H1 (cell line): ENCODE measurements around the gene ARID1B. TPM values are rescaled to one million over a fixed set of nuclear protein-coding genes. Genes with fewer than 3 reads are reported as not detected.

Experiments
- CTCF ChIA-PET: fragments of 300-600 bp; sonication (Branson Sonifier 250); formaldehyde crosslinking; loops from one replicate; lab custom pipeline; 2021; ENCODE audit not compliant: partially characterized antibody; lab: Charles Lee
- POLR2A ChIA-PET: fragments of 300-600 bp; sonication (Branson Sonifier 250); formaldehyde crosslinking; loops from one replicate; lab custom pipeline; 2021; ENCODE audit warnings: inconsistent platforms; ENCODE audit not compliant: partially characterized antibody; lab: Charles Lee
- DNase-seq, 2 experiments: peaks; one replicate each; pipeline versions ENCODE4 v3.0.0 to v3.0.0-alpha.2; 2010 to 2022; ENCODE audit warnings: low spot score in 2 of 2, low read depth in 1 of 2, mixed read lengths in 1 of 2
- FAIRE-seq: peaks from 2 replicates; lab custom pipeline; 2011; peaks lifted over from hg19 to GRCh38; lab: Jason Lieb, UNC
- H2AFZ ChIP-seq: 2 replicates; pipeline ENCODE4 v1.8.1; 2012; ENCODE audit warnings: low read length, inconsistent platforms
- H2AK5ac ChIP-seq: 2 replicates; pipeline ENCODE4 v1.6.1; 2013; ENCODE audit warnings: low read depth, low read length
- H2BK120ac ChIP-seq: replicated peaks from 2 replicates; pipeline ENCODE3; 2013; ENCODE audit warnings: low read depth, low read length, inconsistent platforms
- H2BK12ac ChIP-seq: 2 replicates; pipeline ENCODE4 v1.6.1; 2013; ENCODE audit warnings: low read depth, low read length
- H2BK15ac ChIP-seq: 2 replicates; pipeline ENCODE4 v1.6.1; 2013; ENCODE audit warnings: low read length
- H2BK20ac ChIP-seq: 2 replicates; pipeline ENCODE4 v1.6.1; 2013; ENCODE audit warnings: low read length
- H2BK5ac ChIP-seq: 2 replicates; pipeline ENCODE4 v1.6.1; 2013; ENCODE audit warnings: low read depth, low read length
- H3K14ac ChIP-seq: 2 replicates; pipeline ENCODE4 v1.6.1; 2013; ENCODE audit warnings: inconsistent platforms; ENCODE audit not compliant: insufficient read length
- H3K18ac ChIP-seq: 2 replicates; pipeline ENCODE4 v1.6.1; 2013; ENCODE audit warnings: low read length; ENCODE audit errors: extremely low read depth
- H3K23ac ChIP-seq: 2 replicates; pipeline ENCODE4 v1.6.1; 2013; ENCODE audit warnings: inconsistent platforms; ENCODE audit not compliant: insufficient read length
- H3K23me2 ChIP-seq: 2 replicates; pipeline ENCODE4 v1.6.1; 2013; ENCODE audit warnings: low read depth, low read length
- H3K27ac ChIP-seq: 2 replicates; pipeline ENCODE4 v1.6.1; 2011; ENCODE audit warnings: low read depth, low read length, inconsistent platforms
- H3K27me3 ChIP-seq, 4 experiments: replicated peaks in 1 of 4; 1 replicate in 1 of 4; 2 replicates in 3 of 4; pipeline versions ENCODE4 v1.6.1 to v1.8.1; 2011 to 2013; ENCODE audit warnings: low read length in 3 of 4, mild to moderate bottlenecking in 3 of 4, inconsistent platforms in 2 of 4, mixed read lengths in 2 of 4, moderate library complexity in 1 of 4; ENCODE audit not compliant: control insufficient read depth in 3 of 4, insufficient read depth in 3 of 4; ENCODE audit errors: extremely low read depth in 1 of 4
- H3K36me3 ChIP-seq, 4 experiments: 2 replicates each; pipeline versions ENCODE4 v1.6.1 to v1.8.1; 2011 to 2013; ENCODE audit warnings: mild to moderate bottlenecking in 4 of 4, low read length in 3 of 4, moderate library complexity in 2 of 4, control low read depth in 1 of 4, inconsistent platforms in 1 of 4; ENCODE audit not compliant: insufficient read depth in 4 of 4, control insufficient read depth in 2 of 4
- H3K4ac ChIP-seq: replicated peaks from 2 replicates; pipeline ENCODE3; 2013; ENCODE audit warnings: low read length, low read depth, mixed read lengths, inconsistent platforms; ENCODE audit not compliant: insufficient read length
- H3K4me1 ChIP-seq, 4 experiments: replicated peaks in 1 of 4; 1 replicate in 1 of 4; 2 replicates in 3 of 4; pipeline versions ENCODE4 v1.6.1 to v1.8.1; 2011 to 2013; ENCODE audit warnings: low read length in 3 of 4, inconsistent platforms in 2 of 4, mixed read lengths in 1 of 4; ENCODE audit not compliant: insufficient read depth in 4 of 4, control insufficient read depth in 3 of 4
- H3K4me2 ChIP-seq, 2 experiments: 2 replicates each; pipeline versions ENCODE4 v1.6.1 to v1.8.1; 2011 to 2013; ENCODE audit warnings: low read depth in 2 of 2, low read length in 2 of 2, control low read depth in 1 of 2, inconsistent platforms in 1 of 2, mild to moderate bottlenecking in 1 of 2; ENCODE audit not compliant: insufficient read depth in 1 of 2
- H3K4me3 ChIP-seq, 4 experiments: fragments of 200-600, 300-600 bp in 1 of 4; sonication (generic), shearing (Covaris generic), sonication (Bioruptor Twin) in 1 of 4; 2 replicates each; pipeline versions ENCODE4 v1.5.1 to v1.8.1; 2011 to 2016; ENCODE audit warnings: low read length in 4 of 4, low read depth in 3 of 4, control low read depth in 2 of 4, inconsistent platforms in 2 of 4, mild to moderate bottlenecking in 2 of 4, mixed read lengths in 1 of 4, moderate library complexity in 1 of 4; ENCODE audit not compliant: insufficient read depth in 2 of 4; ENCODE audit errors: extremely low read depth in 1 of 4
- H3K56ac ChIP-seq: replicated peaks from 2 replicates; pipeline ENCODE3; 2013; ENCODE audit warnings: low read depth, mild to moderate bottlenecking, mixed read lengths, low read length, inconsistent platforms; ENCODE audit not compliant: insufficient read length
- H3K79me1 ChIP-seq: 2 replicates; pipeline ENCODE4 v1.6.1; 2013; ENCODE audit warnings: low read depth, low read length, control low read depth
- H3K79me2 ChIP-seq, 2 experiments: 2 replicates each; pipeline versions ENCODE4 v1.6.1 to v1.8.1; 2012 to 2013; ENCODE audit warnings: low read length in 2 of 2, mild to moderate bottlenecking in 2 of 2, inconsistent platforms in 1 of 2; ENCODE audit not compliant: insufficient read depth in 2 of 2, control insufficient read depth in 1 of 2
- H3K9ac ChIP-seq, 4 experiments: replicated peaks in 1 of 4; 1 replicate in 1 of 4; 2 replicates in 3 of 4; pipeline versions ENCODE4 v1.6.1 to v1.8.1; 2011 to 2013; ENCODE audit warnings: low read depth in 3 of 4, low read length in 3 of 4, control low read depth in 2 of 4, mild to moderate bottlenecking in 2 of 4, moderate library complexity in 2 of 4, inconsistent platforms in 1 of 4; ENCODE audit errors: extremely low read depth in 1 of 4
- H3K9me3 ChIP-seq, 2 experiments: 2 replicates each; pipeline versions ENCODE4 v1.6.1 to v1.8.1; 2012 to 2013; ENCODE audit warnings: mild to moderate bottlenecking in 2 of 2, moderate library complexity in 2 of 2, control low read depth in 1 of 2, inconsistent platforms in 1 of 2, low read depth in 1 of 2, low read length in 1 of 2, mixed read lengths in 1 of 2; ENCODE audit not compliant: insufficient read depth in 2 of 2
- H4K20me1 ChIP-seq, 2 experiments: replicated peaks in 1 of 2; 2 replicates each; pipeline versions ENCODE3 to v1.8.1; 2011 to 2013; ENCODE audit warnings: inconsistent platforms in 2 of 2, low read length in 2 of 2, mild to moderate bottlenecking in 1 of 2; ENCODE audit not compliant: insufficient read depth in 2 of 2, control insufficient read depth in 1 of 2
- H4K5ac ChIP-seq: 2 replicates; pipeline ENCODE4 v1.6.1; 2013; ENCODE audit warnings: low read length, low read depth, mixed read lengths, inconsistent platforms; ENCODE audit not compliant: insufficient read length
- H4K8ac ChIP-seq: 2 replicates; pipeline ENCODE4 v1.8.0; 2013; ENCODE audit warnings: mild to moderate bottlenecking, moderate library complexity, low read length, inconsistent platforms; ENCODE audit not compliant: insufficient read depth; ENCODE audit errors: extremely low read depth
- H4K91ac ChIP-seq: replicated peaks from 2 replicates; pipeline ENCODE3; 2013; ENCODE audit warnings: low read length, mixed read lengths, inconsistent platforms; ENCODE audit not compliant: insufficient read length
- TCF12 ChIP-seq: IDR thresholded peaks from 2 replicates; pipeline ENCODE4 v1.6.1; 2011; ENCODE audit warnings: low read depth, mild to moderate bottlenecking, low read length
- YY1 ChIP-seq: IDR thresholded peaks from 2 replicates; pipeline ENCODE4 v1.6.1; 2011; ENCODE audit warnings: low read depth, mild to moderate bottlenecking, low read length
- WGBS, 2 experiments: shearing (Covaris generic) in 1 of 2; methylation state at CpG; one replicate each; pipeline versions ENCODE4 v1.1.6 to v1.1.7; 2013 to 2015; ENCODE audit warnings: low lambda C conversion rate in 2 of 2, mixed read lengths in 2 of 2, inconsistent platforms in 1 of 2, low coverage in 1 of 2, missing lambda C conversion rate in 1 of 2; ENCODE audit not compliant: insufficient replicate concordance in 2 of 2, insufficient coverage in 1 of 2, insufficient read length in 1 of 2; ENCODE audit errors: extremely low coverage in 1 of 2, missing lambda C conversion rate in 1 of 2; 5-methylcytosine and 5-hydroxymethylcytosine counted together
- polyA plus RNA-seq, 7 experiments: library from polyadenylated mRNA; depleted of rRNA in 3 of 7; stranded (reverse) in 5 of 7; unstranded in 2 of 7; fragments of >200 nt in 5 of 7; fragments of 200-250 nt in 2 of 7; gene quantifications; 1 replicate in 5 of 7; 2 replicates in 1 of 7; 4 replicates in 1 of 7; pipeline versions ENCODE4 v1.2.1 to v1.2.3, GENCODE V29; 2011 to 2013; ENCODE audit warnings: missing spikeins in 2 of 7, mixed read lengths in 2 of 7
- total RNA-seq: library from RNA; stranded (reverse); fragmentation: NEBNext Ultra II Directional; extraction: Animal tissue kit (Norgen Biotek cat#: 25700); gene quantifications from 2 replicates; pipeline ENCODE4 v1.2.1, GENCODE V29; 2021

Gene ARID1B
- total and polyA plus RNA-seq, 2 of the 8 experiments (the other 6 are each of a cell fraction or from before 2014, with no cell fraction given) = 24.3 to 70.3 TPM

DNA sequence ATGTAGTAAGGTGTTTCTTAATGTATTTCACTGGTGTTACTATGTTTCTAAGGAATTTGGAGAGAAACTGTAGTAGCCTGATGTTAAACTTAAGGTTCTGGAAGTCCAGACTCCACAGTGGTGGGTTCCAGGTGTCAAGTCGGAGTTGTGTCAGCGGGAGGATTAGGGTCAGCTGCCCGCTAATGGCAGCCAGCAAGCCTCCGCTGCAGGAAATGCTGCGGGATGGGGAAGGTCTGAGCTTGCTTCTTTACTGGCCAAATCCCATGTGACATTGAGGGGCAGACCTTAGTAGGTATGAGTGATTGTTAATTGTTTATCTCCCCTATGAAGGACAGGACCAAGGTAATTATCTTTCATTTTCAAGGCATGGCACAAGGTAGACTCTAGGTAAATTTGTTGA is 3.7 kb upstream of the ARID1B start:
- Histone ChIP-seq H3K56ac (no peak overlapping the region), H3K9ac (no peak overlapping the region), H2AK5ac (no peak overlapping the region), H2BK120ac (no peak overlapping the region), H3K27me3 (no peaks in the 10 kb centered on the region; a peak in 1 of 7 replicates), H2BK5ac (no peak overlapping the region), H3K79me1 (no peaks in the 10 kb centered on the region), H3K4me1 (peaks cover 0 to 16% (median 8%) of the 10 kb centered on the region in 4 experiments; a peak in 5 of 7 replicates), H3K36me3 (no peaks in the 10 kb centered on the region), H3K9me3 (no peaks in the 10 kb centered on the region), H4K20me1 (no peaks in the 10 kb centered on the region), H2BK12ac (no peak overlapping the region; the same call in 1 of the 2 replicates), H3K27ac (no peak overlapping the region), H4K8ac (no peak overlapping the region), H3K4me2 (peak overlapping the region in 1 of 2 experiments; percentile 50; a peak in 2 of 4 replicates), H3K4me3 (no peak overlapping the region; a peak in 1 of 8 replicates), H4K91ac (no peak overlapping the region), H3K79me2 (peaks cover 0 to 14% of the 10 kb centered on the region in 2 experiments; a peak in 3 of 4 replicates), H2BK20ac (no peak overlapping the region), H2AFZ (no peak overlapping the region), H3K23ac (no peak overlapping the region), H3K4ac (no peak overlapping the region), H4K5ac (no peak overlapping the region), H2BK15ac (no peak overlapping the region), H3K14ac (no peak overlapping the region), H3K18ac (no peak overlapping the region), H3K23me2 (peaks cover 3% of the 10 kb centered on the region; the same call in 1 of the 2 replicates)
- DNase-seq (no peak), FAIRE-seq (peak; percentile 28)
- WGBS, 2 experiments = 71% methylated on average over 5 of the region's 5 CpGs; no CpG with 5 or more reads in 1 of the 2 experiments
- POLR2A ChIA-PET = interaction anchor here (0.7 to 0.8 kb wide), 2 partner anchors 10 to 12 kb away, joined by 3 to 4 read pairs; no protein-coding TSS in a partner anchor
- CTCF ChIA-PET = interaction anchor here (1.0 to 1.2 kb wide), 2 partner anchors 19 to 22 kb away, joined by 3 to 4 read pairs; no protein-coding TSS in a partner anchor
- TF ChIP-seq YY1 (peak; percentile 72), TCF12 (no peak)
